GM18508 (cell line): ENCODE results near the gene CACNG8.

Source experiments
- ATAC-seq: cut with Tn5 transposase; IDR thresholded peaks from one replicate; pipeline ENCODE4 v1.9.1; 2021; ENCODE audit warnings: moderate number of reproducible peaks; ENCODE audit not compliant: insufficient read depth, unreplicated experiment

CACNG8 gene

DNA sequence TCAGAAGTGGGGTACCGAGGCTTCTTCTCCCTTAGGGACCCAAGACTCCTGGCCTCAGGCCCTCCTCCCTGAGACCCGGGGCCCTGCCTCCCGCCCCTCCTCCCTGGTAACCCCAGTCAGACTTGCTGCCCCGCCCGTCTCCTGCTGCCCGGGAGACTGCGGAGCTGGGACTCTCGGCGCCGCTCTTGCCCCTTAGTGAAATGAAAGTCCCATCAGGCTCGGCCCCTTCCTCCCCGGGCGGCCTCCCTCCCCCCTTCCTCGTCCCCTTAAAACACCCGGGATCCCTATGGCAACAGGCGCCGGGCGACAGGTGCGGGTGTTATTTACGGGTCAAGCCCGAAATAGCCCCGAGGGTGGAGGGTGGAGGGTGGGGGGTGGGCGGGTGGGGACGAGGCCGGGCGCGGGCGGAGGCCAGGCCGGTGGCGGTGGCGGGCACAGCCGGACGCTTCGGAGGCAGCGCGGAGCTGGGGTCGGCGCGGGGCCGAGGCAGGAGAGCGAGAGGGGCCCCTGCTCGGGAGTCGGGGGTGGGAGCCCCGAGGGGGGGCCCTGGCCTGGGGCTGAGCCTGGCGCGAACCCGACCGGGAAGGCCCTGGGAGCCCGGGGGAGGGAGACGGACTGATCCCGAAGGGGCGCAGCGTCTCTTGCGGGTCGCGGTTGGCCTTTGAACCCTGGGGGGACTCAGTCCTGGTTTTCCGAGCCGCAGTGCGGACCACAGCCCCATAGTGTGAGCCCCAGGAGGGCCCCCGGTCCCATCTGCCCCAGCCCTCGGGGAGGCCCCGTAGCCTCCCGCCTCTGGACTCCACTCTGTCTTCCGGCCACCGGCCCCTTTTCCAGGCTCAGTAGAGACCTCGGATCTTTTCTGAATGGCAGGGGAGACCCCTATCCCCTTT lies 28.7 kb downstream of the CACNG8 start, which contains the start of gene CACNG6:
TSS of gene CACNG6 (plus strand) at position 414 of the 890 bp plus-strand sequence. CDS start 1,241 bp downstream, outside the sequence.
- ATAC-seq = no peak

DNA sequence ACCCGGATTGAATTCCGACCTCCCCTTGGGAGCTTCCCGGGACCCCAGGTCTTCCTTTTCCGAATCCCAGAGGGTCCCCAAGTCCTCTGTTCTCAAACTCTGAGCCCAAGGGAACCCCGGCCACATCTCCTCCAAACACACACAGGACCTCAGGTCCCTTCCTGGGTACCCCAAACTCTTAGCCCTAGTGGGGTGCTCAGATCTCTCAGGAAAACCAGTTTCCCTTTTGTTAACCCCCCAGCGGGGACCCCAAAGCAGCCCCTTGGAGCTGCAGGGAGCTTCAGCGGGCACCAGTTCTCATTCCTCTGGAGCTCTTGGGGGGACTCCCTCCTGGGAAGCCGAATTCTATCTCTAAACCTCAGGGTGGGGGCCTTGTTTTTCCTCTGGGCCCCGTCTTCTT lies 29.5 kb downstream of the CACNG8 start:
- ATAC-seq = no peak

DNA sequence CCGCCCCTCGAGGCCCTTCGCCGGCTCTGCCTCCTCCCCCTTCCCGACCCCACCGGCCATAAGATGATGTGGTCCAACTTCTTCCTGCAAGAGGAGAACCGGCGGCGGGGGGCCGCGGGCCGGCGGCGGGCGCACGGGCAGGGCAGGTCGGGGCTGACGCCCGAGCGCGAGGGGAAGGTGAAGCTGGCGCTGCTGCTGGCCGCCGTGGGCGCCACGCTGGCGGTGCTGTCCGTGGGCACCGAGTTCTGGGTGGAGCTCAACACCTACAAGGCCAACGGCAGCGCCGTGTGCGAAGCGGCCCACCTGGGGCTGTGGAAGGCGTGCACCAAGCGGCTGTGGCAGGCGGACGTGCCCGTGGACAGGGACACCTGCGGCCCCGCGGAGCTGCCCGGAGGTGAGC lies 30.1 kb downstream of the CACNG8 start:
- no peak for ATAC-seq

DNA sequence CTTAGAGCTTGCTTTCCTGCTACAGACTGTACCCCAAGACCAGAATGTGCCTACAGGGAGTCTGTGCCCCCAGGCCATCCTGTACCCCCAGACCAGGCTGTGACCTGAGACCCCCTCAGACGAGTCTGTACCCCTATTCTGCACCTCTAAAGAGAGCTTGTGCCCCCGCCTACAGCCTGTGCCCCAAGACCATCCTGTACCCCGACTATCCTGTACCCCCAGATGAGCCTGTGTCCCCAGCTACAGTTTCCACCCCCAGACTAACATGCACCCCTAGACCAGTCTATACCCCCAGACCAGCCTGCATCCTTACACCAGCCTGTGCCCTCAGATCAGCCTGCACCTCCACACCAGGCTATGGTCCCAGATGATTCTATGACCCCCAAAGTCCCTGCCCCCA lies 30.7 kb downstream of the CACNG8 start:
- no peak for ATAC-seq

DNA sequence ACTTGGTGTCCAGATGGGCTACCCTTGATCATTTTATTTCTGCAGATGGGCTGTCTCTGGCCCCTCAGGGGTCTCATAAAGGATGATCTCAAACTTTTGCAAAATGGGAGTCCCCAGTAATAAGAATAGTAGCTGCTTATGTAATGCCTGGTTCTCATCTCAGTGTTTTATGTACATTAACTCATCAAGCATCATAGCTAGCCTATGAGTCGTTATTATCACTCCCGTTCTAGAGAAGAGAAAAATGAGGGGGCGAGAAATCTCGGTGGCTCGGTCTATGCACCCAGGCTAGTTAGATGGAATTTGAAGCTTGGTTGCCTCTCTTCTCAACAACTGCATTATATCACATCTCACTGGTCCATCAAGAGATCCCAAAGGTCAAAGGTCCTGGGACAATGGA lies 32.1 kb downstream of the CACNG8 start:
- ATAC-seq = no peak

DNA sequence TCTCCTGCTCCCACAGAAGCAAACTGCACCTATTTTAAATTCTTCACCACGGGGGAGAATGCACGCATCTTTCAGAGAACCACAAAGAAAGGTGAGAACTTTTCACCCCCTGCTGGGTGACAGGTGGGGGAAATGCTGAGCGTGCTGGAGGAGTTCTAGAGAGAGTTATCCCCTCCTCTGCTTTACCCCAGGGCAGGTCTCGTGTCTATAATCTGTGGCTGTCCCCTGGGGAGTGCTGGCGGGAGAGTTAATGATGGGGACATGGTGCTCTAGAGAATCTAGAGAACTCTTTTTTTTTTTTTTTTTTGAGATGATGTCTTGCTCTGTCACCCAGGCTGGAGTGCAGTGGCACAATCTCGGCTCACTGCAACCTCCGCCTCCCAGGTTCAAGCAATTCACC lies 35.5 kb downstream of the CACNG8 start:
- no peak for ATAC-seq

DNA sequence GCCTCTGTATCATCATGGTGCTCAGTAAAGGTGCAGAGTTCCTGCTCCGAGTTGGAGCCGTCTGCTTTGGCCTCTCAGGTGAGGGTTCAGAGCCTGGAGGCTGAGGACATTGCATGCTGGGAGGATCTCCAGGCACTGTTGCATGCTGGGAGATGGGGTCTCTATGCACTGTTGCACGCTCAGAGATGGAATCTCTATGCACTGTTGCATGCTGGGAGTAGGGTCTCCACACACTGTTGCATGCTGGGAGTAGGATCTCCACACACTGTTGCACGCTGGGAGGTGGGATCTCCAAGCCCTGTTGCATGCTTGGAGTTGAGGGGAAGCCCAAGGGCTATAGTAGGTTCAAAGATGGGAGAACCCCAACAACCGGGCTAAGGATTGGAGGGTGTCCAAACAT lies 37.0 kb downstream of the CACNG8 start:
- ATAC-seq = no peak

DNA sequence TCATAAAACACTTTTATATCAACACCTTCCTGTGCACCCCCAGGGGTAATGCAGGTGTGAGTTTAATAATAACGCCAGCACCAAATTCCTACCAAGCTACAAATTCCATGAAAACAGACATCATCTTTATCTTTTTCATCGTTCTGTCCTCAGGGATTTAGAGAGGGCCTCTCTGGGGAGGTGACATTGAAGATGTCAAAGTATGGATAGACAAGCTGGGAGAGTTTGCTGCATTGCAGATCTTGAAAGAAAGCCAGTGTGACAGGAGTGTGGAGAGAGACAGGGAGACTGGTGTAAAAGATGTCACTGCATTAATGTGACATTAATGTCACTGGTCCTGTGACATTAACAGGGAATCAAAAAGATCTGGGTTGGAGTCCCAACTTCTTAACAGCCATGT lies 38.8 kb downstream of the CACNG8 start:
- no peak for ATAC-seq

DNA sequence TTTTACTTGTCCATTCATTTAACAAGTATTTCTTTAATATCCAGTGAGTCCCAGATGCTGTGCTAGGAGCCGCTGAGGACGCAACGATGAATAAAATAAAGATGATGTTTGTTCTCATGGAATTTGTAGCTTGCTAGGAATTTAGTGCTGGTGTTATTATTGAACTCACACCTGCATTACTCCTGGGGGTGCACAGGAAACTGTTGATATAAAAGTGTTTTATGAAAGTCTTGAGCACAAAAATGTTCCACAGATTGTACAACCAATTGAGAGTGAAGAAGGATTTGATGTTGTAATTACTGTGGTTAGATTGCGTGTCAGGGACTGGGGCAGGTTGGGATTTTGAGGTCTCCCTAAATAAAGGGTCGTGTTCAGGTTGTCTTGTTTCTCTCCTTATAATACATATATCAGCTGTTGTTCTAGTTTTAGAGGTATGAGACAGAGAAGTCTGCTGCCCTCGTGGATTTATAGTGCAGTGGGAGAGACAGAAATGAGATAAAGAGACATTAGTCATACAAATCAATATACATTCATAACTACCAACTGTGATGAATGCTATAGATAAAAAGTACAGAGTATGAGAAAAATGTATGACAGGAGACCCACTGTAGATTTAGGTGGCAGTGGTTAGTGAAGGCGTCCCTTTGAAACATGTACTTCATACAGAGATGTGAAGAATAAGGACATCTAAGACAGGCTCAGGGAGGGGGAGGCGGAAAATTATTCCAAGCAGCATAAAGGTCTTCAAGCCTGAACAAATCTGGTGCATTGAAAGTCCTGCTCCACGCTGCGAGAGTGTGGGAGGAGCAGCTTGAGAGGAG lies 40.0 kb downstream of the CACNG8 start:
- no peak for ATAC-seq

DNA sequence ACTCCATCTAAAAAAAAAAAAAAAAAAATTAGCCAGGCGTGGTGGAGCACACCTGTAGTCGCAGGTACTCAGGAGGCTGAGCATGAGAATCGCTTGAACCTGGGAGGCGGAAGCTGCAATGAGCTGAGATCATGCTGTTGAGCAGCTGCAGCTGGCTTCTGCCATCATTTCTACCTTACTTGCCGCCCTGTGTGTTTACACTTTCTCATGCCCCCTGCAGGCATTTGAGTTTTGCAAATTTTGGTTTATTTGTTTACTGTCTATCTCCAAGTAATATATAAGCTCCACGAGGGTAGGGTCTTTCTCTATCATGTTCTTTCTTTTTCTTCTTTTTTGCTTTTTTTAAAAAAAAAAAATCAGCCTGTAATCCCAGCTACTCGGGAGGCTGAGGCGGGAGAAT lies 46.7 kb downstream of the CACNG8 start:
- ATAC-seq = no peak

DNA sequence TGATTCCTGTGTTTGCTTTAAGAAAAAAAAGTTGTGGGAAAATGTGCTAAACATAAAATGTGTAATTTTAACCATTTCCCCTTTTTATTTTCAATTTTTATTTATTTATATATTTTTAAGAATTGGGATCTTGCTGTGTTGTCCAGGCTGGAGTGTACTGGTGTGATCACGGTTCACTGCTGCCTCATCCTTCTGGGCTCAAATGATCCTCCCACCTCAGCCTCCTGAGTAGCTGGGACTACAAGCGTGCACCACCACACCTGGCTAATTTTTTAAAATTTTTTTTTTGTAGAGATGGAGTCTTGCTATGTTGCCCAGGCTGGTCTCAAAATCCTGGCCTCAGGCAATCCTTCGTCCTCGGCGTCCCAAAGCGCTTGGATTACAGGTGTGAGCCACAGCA lies 47.7 kb downstream of the CACNG8 start:
- no peak for ATAC-seq

DNA sequence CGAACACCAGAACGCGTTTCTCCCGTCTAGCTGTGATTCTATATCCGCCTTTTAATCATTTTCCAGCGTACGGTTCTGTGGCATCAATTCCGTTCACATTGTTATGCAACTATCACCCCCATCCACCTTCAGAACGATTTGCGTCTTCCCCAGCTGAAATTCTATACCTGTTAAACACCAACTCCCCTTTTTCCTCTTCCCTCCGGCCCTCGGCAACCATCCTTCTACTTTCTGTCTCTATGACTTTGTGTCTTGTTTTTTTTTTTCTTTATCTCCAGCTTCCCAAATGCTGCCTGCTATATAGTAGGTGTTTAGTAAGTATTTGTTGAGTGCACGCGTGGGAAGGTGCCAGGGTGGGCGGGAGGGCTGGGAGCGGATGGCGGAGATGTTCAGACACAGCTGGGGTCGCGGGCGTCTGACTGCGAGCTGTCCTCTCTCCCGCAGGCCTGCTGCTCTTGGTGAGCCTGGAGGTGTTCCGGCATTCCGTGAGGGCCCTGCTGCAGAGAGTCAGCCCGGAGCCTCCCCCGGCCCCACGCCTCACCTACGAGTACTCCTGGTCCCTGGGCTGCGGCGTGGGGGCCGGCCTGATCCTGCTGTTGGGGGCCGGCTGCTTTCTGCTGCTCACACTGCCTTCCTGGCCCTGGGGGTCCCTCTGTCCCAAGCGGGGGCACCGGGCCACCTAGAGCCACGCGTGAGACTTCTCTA lies 48.9 kb downstream of the CACNG8 start:
- no peak for ATAC-seq

DNA sequence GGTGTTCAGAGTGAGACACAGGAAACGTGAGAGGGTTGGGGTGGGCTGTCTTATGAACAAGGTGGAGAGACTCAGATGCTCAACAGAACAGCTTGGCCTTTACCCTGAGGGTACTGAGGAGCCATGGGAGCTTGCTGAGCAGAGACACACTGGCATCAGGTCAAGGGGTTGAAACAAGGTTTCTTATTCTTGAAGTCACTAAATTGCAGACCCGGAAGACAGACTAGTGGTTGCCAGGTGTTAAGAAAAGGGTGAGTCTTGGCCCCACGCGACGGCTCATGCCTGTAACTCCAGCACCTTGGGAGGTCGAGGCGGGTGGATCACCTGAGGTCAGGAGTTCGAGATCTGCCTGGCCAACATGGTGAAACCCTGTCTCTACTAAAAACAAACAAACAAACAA lies 51.1 kb downstream of the CACNG8 start:
- ATAC-seq = no peak

DNA sequence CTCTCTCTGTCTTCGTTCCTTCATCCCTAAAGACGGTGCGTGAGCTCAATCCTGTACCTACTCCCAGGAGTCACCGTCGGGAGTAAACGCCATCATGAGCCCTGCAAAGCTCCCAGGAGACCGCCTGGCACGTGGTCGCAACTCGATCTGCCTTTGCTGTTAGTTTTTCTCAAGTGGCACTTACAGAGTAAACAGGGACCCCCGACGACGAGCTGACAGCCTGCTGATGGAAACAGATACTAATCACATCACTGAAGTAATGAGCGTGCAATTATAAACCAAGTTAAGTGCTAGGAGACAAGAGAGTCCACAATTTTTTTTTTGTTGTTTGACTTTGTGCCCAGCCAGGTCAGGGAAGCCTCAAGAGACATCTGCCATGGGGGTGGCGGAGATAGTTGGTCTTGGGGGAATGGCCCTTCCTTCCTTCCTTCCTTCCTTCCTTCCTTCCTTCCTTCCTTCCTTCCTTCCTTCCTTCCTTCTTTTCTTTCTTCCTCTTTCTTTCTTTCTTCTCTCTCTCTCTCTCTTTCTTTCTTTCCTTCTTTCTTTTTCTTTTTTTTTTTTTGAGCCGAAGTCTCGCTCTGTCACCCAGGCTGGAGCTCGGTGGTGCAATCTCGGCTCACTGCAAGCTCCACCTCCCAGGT lies 52.3 kb downstream of the CACNG8 start:
- ATAC-seq = no peak

DNA sequence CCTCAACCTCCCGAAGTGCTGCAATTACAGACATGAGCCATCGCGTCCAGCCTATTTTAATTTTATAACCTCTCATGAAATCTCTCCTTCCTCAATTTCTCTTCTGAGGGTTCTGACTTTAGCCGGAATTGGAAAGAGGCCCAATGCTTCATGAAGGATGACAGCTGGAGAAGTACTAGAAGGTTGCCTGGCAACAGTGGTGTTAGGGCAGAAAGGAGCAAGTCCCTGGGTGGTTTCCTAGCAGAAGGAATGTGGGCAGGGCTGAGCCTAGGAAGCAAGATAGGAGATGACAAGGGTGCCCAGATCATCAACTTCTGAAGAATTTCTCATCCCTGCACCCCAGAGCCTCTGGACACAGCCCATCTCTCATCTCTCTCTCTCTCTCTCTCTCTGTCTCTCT lies 54.5 kb downstream of the CACNG8 start:
- ATAC-seq = no peak

DNA sequence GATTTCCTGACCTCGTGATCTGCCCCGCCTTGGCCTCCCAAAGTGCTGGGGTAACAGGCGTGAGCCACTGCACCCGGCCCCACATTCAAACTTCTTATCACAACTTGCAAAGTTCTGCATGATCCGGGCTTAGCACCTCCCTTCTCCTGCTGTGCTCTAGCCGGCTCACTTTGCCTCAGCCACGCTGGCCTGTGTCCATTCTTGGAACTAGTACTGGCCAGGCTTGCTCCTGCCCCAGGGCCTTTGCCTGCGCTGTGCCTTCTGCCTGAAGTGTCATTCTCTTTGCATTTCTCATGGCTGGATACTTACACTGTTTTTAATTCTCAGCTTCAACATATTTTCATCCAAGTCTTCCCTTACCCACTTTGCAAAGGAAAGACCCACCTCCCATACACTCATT lies 58.6 kb downstream of the CACNG8 start:
- no peak for ATAC-seq

DNA sequence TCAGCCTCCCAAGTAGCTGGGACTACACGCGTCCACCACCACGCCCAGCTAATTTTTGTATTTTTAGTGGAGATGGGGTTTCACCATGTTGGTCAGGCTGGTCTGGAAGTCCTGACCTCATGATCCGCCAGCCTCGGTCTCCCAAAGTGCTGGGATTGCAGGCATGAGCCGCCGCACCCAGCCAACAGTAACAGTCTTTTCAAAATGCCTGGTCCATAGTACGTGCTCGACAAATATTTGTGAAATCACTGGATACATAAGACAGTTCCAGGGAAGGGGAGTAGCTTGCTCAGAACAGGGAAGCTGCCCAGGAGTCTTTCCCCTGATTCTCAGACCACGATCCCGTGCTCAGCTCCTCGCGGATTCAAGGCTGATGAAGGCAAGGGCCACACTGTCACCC lies 59.2 kb downstream of the CACNG8 start:
- ATAC-seq = no peak

DNA sequence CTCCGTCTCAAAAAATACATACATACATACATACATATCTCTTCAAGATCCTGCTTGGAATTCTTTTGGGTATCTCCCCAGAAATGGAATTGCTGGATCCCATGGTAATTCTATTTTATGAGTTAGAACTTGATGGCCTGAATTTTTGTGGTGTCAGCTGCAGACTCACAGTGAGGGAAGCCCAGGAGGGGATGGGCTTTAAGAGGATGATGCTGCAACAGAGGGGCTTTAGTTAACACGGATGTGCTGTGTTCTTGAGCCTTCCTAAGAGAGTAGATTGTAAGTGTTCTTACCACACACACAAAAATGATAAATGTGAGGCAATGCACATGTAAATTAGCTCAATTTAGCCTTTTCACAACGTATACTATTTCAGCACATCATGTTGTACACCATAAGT lies 60.5 kb downstream of the CACNG8 start:
- ATAC-seq = no peak

DNA sequence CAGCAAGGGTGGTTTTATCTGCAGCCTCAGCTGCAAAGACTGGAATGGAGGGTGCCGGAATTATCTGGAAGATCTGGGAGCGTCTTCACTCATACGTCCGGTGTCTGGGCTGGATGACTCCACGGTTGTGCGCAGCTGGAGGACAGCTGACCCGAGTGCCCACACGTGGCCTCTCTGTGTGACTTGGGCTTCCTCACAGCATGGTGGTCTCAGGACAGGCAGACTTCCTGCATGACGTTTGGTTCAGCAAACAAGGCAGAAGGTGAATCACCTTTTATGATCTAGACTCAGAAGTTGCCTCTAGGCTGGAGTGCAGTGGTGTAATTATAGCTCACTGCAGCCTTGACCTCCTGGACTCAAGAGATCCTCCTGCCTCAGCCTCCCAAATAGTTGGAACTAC lies 61.9 kb downstream of the CACNG8 start:
- ATAC-seq = no peak

DNA sequence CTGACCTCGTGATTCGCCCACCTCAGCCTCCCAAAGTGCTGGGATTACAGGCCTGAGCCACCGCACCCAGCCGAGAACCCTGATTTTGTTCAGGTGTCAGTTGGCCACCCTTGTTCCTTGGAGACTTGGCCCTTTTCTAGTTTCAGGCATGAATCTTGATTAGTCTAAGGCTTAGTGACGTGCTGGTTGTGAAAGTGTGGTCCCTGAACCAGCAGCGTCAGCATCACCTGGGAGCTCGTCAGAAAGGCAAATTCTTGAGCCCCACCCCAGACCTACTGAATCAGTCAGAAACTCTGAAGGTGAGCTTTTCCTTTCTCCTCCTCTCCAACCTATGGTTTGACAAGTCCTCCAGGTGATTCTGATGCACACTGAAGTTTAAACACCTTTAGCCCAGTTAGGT lies 63.9 kb downstream of the CACNG8 start:
- ATAC-seq = no peak
